Measurements from ENCODE around the gene TAPBPL. TPM values are rescaled to one million over a fixed set of nuclear protein-coding genes. Genes with fewer than 3 reads are reported as not detected.

Gene TAPBPL
- total and polyA plus RNA-seq, 2 of the 4 experiments (the other 2 are of a cell fraction), result 3.4 to 12.1 TPM

DNA sequence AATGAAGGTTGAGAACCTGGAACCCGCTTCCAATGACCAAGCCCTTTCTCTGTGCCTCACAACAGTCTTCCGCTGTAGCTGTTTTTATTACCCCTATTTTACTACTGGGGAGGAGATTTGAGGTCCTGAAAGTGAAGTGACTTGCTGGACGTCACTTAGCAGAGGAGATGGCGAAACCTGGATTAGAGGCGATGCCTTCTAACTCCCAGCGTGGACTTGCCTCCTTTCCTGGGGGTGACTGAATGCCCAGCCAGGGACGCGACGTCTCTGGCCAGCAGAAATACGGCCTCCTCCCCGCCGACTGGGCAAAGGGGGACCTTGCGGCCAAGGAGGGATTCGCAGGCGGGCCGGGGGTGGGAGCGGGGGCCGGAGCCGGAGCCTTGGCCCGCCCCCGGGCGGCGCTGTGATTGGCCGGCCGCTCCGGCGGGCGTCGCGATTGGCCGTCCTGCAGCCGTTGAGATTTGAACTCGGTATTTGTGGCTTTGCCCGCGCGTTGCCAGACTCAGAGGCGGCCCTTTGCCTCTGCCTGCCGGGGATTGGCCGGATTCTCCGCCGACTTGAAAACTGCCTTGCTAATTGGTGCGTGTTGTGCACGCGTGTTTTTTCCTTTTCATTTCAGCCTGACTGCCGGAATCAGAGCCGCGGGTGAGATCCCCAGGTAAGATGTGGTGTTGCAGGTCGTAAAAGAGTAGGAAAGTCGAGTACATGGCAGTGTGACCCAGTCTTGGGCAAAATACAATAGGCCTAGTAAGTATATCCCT, 41.8 kb downstream of the TAPBPL start, which contains the start of gene NCAPD2 (continued):
- TF ChIP-seq, protein P1, sequence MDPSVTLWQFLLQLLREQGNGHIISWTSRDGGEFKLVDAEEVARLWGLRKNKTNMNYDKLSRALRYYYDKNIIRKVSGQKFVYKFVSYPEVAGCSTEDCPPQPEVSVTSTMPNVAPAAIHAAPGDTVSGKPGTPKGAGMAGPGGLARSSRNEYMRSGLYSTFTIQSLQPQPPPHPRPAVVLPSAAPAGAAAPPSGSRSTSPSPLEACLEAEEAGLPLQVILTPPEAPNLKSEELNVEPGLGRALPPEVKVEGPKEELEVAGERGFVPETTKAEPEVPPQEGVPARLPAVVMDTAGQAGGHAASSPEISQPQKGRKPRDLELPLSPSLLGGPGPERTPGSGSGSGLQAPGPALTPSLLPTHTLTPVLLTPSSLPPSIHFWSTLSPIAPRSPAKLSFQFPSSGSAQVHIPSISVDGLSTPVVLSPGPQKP (IDR thresholded peaks at IDR 0.05; ENCODE audit: borderline replicate concordance, low read depth, low read length), result no peak

DNA sequence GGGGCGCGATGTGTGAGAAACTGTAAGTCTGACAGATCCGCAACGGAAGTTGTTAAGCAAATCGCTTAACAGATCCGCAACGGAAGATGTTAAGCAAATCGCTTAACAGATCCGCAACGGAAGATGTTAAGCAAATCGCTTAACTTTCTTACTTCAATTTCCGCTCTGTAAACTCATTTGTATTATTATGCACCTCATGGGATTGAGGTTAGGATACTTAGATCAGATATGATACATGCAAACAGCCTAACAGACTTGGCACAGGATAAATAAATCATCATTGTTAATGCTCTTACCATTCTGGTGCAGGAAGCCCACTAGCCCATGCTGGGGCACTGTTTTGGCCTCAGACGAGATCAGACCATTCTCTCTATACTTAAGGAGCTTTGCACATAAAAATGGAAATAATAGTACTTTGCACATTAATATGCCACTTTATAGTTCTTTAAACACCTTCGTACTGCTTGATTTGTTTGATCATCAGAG, 42.5 kb downstream of the TAPBPL start:
- H3K9me3 ChIP-seq (ENCODE audit: control insufficient read depth, insufficient read depth, low read length), result no peaks in the 10 kb centered on the region
- peak overlapping the region; percentile 90; the same call in 1 of the 2 replicates for H3K23ac ChIP-seq (ENCODE audit: low read depth, low read length)
- peak overlapping the region; percentile 87 for H3K4me2 ChIP-seq (ENCODE audit: low read depth, low read length)
- intact Hi-C loops (cut with micrococcal nuclease) (loop anchor here (2.0 kb wide), 1 partner anchor 38 kb away; no protein-coding TSS in a partner anchor), in situ Hi-C loops (cut with MboI; ENCODE audit: low sequenced_read_pairs) (no loop called here), dilution Hi-C loops (cut with HindIII; ENCODE audit: low sequenced_read_pairs, unreplicated experiment) (no loop called here)
- BruUV-seq (replicated peaks), result no TSS peak
- peak overlapping the region; percentile 83 for H3K4ac ChIP-seq (ENCODE audit: low read depth, low read length)
- peak overlapping the region; percentile 80 for H4K91ac ChIP-seq (ENCODE audit: insufficient read depth, low read depth, low read length)
- peaks cover 8% of the 10 kb centered on the region for H3K9me1 ChIP-seq (ENCODE audit: insufficient read depth, low read length)
- peak overlapping the region; percentile 79; the same call in 2 of the 3 replicates for H2BK15ac ChIP-seq (ENCODE audit: low read depth, low read length)
- H2BK5ac ChIP-seq (ENCODE audit: low read depth, low read length, poor library complexity, severe bottlenecking), result peak overlapping the region; percentile 40
- H3K56ac ChIP-seq (ENCODE audit: extremely low read depth, insufficient read depth, low read length), result peak overlapping the region; percentile 96
- peak overlapping the region; percentile 80 for H3K14ac ChIP-seq (replicated peaks; ENCODE audit: low read depth, low read length)
- ChIA-PET CTCF (no interaction called here), POLR2A (ENCODE audit: unreplicated experiment) (interaction anchor here (1.2 kb wide), 1 partner anchor 40 kb away, joined by 37 read pairs; the partner anchor contains the start of gene GAPDH)
- H3K4me1 ChIP-seq (ENCODE audit: control insufficient read depth, insufficient read depth, low read length), result no peaks in the 10 kb centered on the region; the same call in 1 of the 2 replicates
- H3K9ac ChIP-seq (ENCODE audit: low read depth, low read length), result peak overlapping the region; percentile 71
- peak overlapping the region; percentile 67; the same call in 1 of the 2 replicates for H2BK120ac ChIP-seq (ENCODE audit: low read depth, low read length)
- H2AFZ ChIP-seq (replicated peaks; ENCODE audit: low read length, poor library complexity), result peak overlapping the region; percentile 86
- H2BK20ac ChIP-seq (ENCODE audit: low read depth, low read length), result no peak overlapping the region
- no peak overlapping the region for H4K5ac ChIP-seq (ENCODE audit: low read depth, low read length)
- ATAC-seq (ENCODE audit: low read depth) (peak; percentile 5; the same call in 1 of the 2 replicates), DNase-seq (no peak)
- H3K27ac ChIP-seq (ENCODE audit: insufficient read depth, low read length), result peak overlapping the region; percentile 65; the same call in 1 of the 2 replicates
- H3K79me1 ChIP-seq (ENCODE audit: low read depth in 1 of 2, low read length in 2 of 2), result peaks cover 38 to 51% of the 10 kb centered on the region in 2 experiments
- no peak overlapping the region for H3K18ac ChIP-seq (ENCODE audit: low read depth, low read length)
- H3K4me3 ChIP-seq (ENCODE audit: insufficient read depth, low read depth, low read length), result peak overlapping the region; percentile 83
- peak overlapping the region; percentile 48 to 78; a peak in 3 of 4 replicates for H4K8ac ChIP-seq (ENCODE audit: low read depth in 2 of 2, low read length in 2 of 2)
- peaks cover 2% of the 10 kb centered on the region for H3K36me3 ChIP-seq (ENCODE audit: control insufficient read depth, insufficient read depth, low read length)
- TF ChIP-seq CHD1 (IDR thresholded peaks at IDR 0.05; ENCODE audit: low read depth, low read length) (no peak), BHLHE40 (IDR thresholded peaks at IDR 0.05; ENCODE audit: low read depth, low read length) (no peak), MXI1 (IDR thresholded peaks at IDR 0.05; ENCODE audit: borderline replicate concordance, low read depth, low read length) (no peak), RAD21 (IDR thresholded peaks at IDR 0.05; ENCODE audit: low read length) (0 out of 2 replicates have a peak, but pooled peaks have one; percentile 5), MAFK (IDR thresholded peaks at IDR 0.05; ENCODE audit: low read depth, low read length) (no peak), CEBPB (IDR thresholded peaks at IDR 0.05; ENCODE audit: low read depth, low read length) (no peak)
- peak overlapping the region; percentile 69; the same call in 1 of the 2 replicates for H2AK5ac ChIP-seq (ENCODE audit: low read depth, low read length)
- H4K20me1 ChIP-seq (ENCODE audit: insufficient read depth, low read length), result peaks cover 4% of the 10 kb centered on the region
- no CpG with 5 or more reads among the region's 14 CpGs for WGBS, 2 experiments (ENCODE audit: extremely low coverage in 2 of 2, insufficient read length in 1 of 2)
- no peaks in the 10 kb centered on the region for H3K27me3 ChIP-seq (ENCODE audit: control insufficient read depth, insufficient read depth, low read length)
- H2AK9ac ChIP-seq (replicated peaks; ENCODE audit: low read depth, low read length, poor library complexity), result no peak overlapping the region
